ENCODE data around the gene CUX1.

The CUX1 gene

DNA sequence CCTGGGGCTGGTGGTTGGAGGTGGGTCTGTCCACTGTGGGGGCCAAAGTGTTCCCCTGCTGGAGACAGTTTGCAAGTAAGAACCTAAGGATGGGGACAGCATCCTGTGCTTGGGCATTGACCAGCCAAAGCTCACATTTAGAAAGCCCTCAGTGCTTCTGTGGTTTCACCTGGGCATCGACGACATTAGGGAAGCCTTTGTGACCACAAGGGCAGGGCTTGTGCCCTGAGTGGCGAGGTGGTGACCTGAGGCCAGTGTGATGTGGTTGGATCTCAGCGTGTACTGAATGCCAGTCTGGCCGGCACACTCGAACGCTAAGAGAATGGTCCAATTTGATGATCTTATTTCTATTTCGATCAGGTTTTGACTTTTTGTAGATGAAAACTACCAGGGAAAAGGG is 437.1 kb downstream of the CUX1 start:
- no peak overlapping the region for H3K9ac ChIP-seq (ENCODE audit: low read depth, low read length)
- H3K4me3 ChIP-seq (ENCODE audit: low read depth in 1 of 2, low read length in 2 of 2) = no peak overlapping the region
- H2AFZ ChIP-seq (ENCODE audit: low read depth, low read length) = no peak overlapping the region
- no peaks in the 10 kb centered on the region for H3K79me2 ChIP-seq (ENCODE audit: insufficient read depth, low read length)
- H3K4me1 ChIP-seq (ENCODE audit: insufficient read depth, low read length) = no peaks in the 10 kb centered on the region
- H3K4me2 ChIP-seq (ENCODE audit: insufficient read depth, low read length) = no peak overlapping the region
- no peak for TF ChIP-seq EZH2 (IDR thresholded peaks at IDR 0.05; ENCODE audit: borderline replicate concordance, low read depth, low read length, severe bottlenecking)
- TF ChIP-seq, protein P1, sequence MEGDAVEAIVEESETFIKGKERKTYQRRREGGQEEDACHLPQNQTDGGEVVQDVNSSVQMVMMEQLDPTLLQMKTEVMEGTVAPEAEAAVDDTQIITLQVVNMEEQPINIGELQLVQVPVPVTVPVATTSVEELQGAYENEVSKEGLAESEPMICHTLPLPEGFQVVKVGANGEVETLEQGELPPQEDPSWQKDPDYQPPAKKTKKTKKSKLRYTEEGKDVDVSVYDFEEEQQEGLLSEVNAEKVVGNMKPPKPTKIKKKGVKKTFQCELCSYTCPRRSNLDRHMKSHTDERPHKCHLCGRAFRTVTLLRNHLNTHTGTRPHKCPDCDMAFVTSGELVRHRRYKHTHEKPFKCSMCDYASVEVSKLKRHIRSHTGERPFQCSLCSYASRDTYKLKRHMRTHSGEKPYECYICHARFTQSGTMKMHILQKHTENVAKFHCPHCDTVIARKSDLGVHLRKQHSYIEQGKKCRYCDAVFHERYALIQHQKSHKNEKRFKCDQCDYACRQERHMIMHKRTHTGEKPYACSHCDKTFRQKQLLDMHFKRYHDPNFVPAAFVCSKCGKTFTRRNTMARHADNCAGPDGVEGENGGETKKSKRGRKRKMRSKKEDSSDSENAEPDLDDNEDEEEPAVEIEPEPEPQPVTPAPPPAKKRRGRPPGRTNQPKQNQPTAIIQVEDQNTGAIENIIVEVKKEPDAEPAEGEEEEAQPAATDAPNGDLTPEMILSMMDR (IDR thresholded peaks at IDR 0.05; ENCODE audit: borderline replicate concordance, extremely low read depth, low read length, poor library complexity, severe bottlenecking) = no peak
- ATAC-seq (ENCODE audit: insufficient read depth, low read depth) (no peak), DNase-seq (no peak)
- no peak overlapping the region for H3K27ac ChIP-seq (ENCODE audit: low read length)
- H3K9me3 ChIP-seq (ENCODE audit: insufficient read depth, low read length, severe bottlenecking) = no peaks in the 10 kb centered on the region
- H3K27me3 ChIP-seq (ENCODE audit: insufficient read depth, low read length, poor library complexity) = no peaks in the 10 kb centered on the region
- H4K20me1 ChIP-seq (ENCODE audit: insufficient read depth, low read length) = no peaks in the 10 kb centered on the region
- peaks cover 37% of the 10 kb centered on the region for H3K36me3 ChIP-seq (ENCODE audit: insufficient read depth, low read length)

DNA sequence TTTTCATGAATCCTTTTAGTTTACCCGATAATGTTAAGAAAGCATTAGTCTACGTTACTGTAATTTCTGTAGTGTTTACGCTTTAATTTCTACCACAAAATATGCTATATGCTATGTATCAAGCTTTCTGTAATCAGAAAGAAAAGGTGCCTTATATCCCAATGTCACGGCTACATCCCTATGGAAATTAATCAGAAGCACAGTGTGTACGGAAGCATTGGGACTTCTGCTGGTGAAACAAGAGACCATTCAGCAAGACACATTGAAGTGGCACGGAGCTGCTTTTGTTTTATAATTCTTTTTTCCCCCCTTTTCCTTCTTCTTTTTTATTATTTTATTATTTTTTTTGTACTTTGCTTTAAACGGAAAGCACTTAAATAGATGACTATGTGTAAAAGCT is 438.1 kb downstream of the CUX1 start:
- no peak overlapping the region for H3K4me2 ChIP-seq (ENCODE audit: insufficient read depth, low read length)
- no peaks in the 10 kb centered on the region for H3K4me1 ChIP-seq (ENCODE audit: insufficient read depth, low read length)
- H3K9ac ChIP-seq (ENCODE audit: low read depth, low read length) = no peak overlapping the region
- no peaks in the 10 kb centered on the region for H3K79me2 ChIP-seq (ENCODE audit: insufficient read depth, low read length)
- ATAC-seq (ENCODE audit: insufficient read depth, low read depth) (no peak), DNase-seq (no peak)
- H3K4me3 ChIP-seq (ENCODE audit: low read depth in 1 of 2, low read length in 2 of 2) = no peak overlapping the region
- TF ChIP-seq, protein P1 (IDR thresholded peaks at IDR 0.05; ENCODE audit: borderline replicate concordance, extremely low read depth, low read length, poor library complexity, severe bottlenecking) = no peak
- TF ChIP-seq EZH2 (IDR thresholded peaks at IDR 0.05; ENCODE audit: borderline replicate concordance, low read depth, low read length, severe bottlenecking) = no peak
- no peak overlapping the region for H2AFZ ChIP-seq (ENCODE audit: low read depth, low read length)
- no peaks in the 10 kb centered on the region for H4K20me1 ChIP-seq (ENCODE audit: insufficient read depth, low read length)
- H3K27ac ChIP-seq (ENCODE audit: low read length) = no peak overlapping the region
- H3K36me3 ChIP-seq (ENCODE audit: insufficient read depth, low read length) = peaks cover 27% of the 10 kb centered on the region
- H3K9me3 ChIP-seq (ENCODE audit: insufficient read depth, low read length, severe bottlenecking) = no peaks in the 10 kb centered on the region
- H3K27me3 ChIP-seq (ENCODE audit: insufficient read depth, low read length, poor library complexity) = no peaks in the 10 kb centered on the region

DNA sequence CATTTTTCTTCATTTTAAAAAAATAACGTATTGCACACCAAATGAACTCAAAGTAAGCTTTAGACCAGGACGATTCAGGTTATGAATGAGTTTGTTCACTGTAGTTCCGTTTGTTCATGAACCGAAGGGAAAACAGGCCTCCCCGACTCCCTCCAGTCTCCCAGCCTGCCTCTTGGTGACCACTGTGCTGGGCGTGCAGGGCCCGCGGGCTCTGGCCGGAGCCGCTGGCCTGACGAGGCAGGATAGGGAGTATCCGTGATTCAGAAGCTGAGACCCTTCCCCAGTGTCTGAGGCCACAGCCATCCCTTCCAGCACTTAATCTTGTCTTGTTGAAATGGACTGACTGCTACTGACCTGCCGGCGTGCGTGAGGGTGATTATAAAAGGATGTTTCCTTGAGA is 438.5 kb downstream of the CUX1 start:
- no peak overlapping the region for H3K4me3 ChIP-seq (ENCODE audit: low read depth in 1 of 2, low read length in 2 of 2)
- H3K9me3 ChIP-seq (ENCODE audit: insufficient read depth, low read length, severe bottlenecking) = no peaks in the 10 kb centered on the region
- H3K79me2 ChIP-seq (ENCODE audit: insufficient read depth, low read length) = no peaks in the 10 kb centered on the region
- TF ChIP-seq, protein P1 (IDR thresholded peaks at IDR 0.05; ENCODE audit: borderline replicate concordance, extremely low read depth, low read length, poor library complexity, severe bottlenecking) = no peak
- no peak for TF ChIP-seq EZH2 (IDR thresholded peaks at IDR 0.05; ENCODE audit: borderline replicate concordance, low read depth, low read length, severe bottlenecking)
- no peak overlapping the region for H3K4me2 ChIP-seq (ENCODE audit: insufficient read depth, low read length)
- H4K20me1 ChIP-seq (ENCODE audit: insufficient read depth, low read length) = no peaks in the 10 kb centered on the region
- H3K27ac ChIP-seq (ENCODE audit: low read length) = no peak overlapping the region
- peaks cover 26% of the 10 kb centered on the region for H3K36me3 ChIP-seq (ENCODE audit: insufficient read depth, low read length)
- no peaks in the 10 kb centered on the region for H3K27me3 ChIP-seq (ENCODE audit: insufficient read depth, low read length, poor library complexity)
- H2AFZ ChIP-seq (ENCODE audit: low read depth, low read length) = no peak overlapping the region
- DNase-seq (no peak), ATAC-seq (ENCODE audit: insufficient read depth, low read depth) (no peak)
- no peak overlapping the region for H3K9ac ChIP-seq (ENCODE audit: low read depth, low read length)
- H3K4me1 ChIP-seq (ENCODE audit: insufficient read depth, low read length) = no peaks in the 10 kb centered on the region
